ENCODE measurements around the gene BRIX1. TPM values are rescaled to one million over a fixed set of nuclear protein-coding genes. Genes with fewer than 3 reads are reported as not detected.

Gene BRIX1
- total RNA-seq, 1 experiment from 2014 or later: 93.3 TPM

Other genes starting within 250 kb of the BRIX1 start
- gene TTC23L, start 76.5 kb upstream of the BRIX1 start, total RNA-seq (2021): 0.41 and 0.55 TPM in 2 replicates
- 38.5 and 40.8 TPM in 2 replicates for gene RAD1, start 207 bp upstream of the BRIX1 start, total RNA-seq (2021)
- gene DNAJC21, start 13.8 kb downstream of the BRIX1 start, total RNA-seq (2021): 48.7 and 55.0 TPM in 2 replicates
- gene AGXT2, start 132.2 kb downstream of the BRIX1 start, total RNA-seq (2021): not detected in 2 replicates